VCaP (cell line): ENCODE results near the gene ITGB5.

ENCODE experiments used
- H3K27ac ChIP-seq: fragments of 450-650 bp; 2 replicates; pipeline ENCODE4 v1.5.1; 2017
- TF ChIP-seq, protein P1 (sequence below): fragments of 450-650 bp; conservative IDR thresholded peaks from 2 replicates; pipeline ENCODE4 v1.5.1; 2017; ENCODE audit warnings: mild to moderate bottlenecking, moderate library complexity

The ITGB5 gene

DNA sequence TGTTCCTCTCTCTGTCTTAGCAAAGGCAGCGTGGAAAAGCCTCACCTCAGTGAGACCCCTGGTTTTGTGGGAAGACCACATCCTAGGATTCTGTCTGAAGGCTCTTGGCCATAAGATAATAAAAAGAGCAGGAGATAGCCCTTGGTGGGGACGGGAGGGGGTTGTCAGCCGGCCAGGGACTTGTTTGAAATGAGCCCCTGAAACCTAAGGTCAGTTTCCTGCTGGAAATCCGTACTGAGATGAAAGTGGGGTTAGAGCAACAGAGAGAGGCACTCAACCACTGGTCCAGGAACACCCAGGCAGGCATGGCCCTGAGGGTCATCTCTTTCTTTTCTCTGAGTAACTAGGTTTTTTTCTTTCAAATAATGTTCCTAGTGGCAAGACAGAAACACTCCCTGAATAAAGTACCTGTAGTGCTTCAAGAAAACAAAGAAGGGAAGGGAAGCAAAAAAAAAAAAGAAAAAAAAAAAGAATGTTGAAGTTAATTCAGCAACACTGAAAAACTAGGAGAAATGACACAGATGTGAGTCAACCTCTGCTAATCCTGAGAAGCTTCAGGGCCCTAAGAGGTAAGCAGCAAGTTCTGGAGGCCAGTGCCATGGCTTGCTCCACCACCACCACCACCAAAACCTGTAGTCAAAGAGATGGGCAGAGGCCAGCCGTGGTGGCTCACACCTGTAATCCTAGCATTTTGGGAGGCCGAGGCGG, 3.2 kb downstream of the ITGB5 start:
- TF ChIP-seq, protein P1, sequence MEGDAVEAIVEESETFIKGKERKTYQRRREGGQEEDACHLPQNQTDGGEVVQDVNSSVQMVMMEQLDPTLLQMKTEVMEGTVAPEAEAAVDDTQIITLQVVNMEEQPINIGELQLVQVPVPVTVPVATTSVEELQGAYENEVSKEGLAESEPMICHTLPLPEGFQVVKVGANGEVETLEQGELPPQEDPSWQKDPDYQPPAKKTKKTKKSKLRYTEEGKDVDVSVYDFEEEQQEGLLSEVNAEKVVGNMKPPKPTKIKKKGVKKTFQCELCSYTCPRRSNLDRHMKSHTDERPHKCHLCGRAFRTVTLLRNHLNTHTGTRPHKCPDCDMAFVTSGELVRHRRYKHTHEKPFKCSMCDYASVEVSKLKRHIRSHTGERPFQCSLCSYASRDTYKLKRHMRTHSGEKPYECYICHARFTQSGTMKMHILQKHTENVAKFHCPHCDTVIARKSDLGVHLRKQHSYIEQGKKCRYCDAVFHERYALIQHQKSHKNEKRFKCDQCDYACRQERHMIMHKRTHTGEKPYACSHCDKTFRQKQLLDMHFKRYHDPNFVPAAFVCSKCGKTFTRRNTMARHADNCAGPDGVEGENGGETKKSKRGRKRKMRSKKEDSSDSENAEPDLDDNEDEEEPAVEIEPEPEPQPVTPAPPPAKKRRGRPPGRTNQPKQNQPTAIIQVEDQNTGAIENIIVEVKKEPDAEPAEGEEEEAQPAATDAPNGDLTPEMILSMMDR: no peak
- no peak overlapping the region for H3K27ac ChIP-seq

DNA sequence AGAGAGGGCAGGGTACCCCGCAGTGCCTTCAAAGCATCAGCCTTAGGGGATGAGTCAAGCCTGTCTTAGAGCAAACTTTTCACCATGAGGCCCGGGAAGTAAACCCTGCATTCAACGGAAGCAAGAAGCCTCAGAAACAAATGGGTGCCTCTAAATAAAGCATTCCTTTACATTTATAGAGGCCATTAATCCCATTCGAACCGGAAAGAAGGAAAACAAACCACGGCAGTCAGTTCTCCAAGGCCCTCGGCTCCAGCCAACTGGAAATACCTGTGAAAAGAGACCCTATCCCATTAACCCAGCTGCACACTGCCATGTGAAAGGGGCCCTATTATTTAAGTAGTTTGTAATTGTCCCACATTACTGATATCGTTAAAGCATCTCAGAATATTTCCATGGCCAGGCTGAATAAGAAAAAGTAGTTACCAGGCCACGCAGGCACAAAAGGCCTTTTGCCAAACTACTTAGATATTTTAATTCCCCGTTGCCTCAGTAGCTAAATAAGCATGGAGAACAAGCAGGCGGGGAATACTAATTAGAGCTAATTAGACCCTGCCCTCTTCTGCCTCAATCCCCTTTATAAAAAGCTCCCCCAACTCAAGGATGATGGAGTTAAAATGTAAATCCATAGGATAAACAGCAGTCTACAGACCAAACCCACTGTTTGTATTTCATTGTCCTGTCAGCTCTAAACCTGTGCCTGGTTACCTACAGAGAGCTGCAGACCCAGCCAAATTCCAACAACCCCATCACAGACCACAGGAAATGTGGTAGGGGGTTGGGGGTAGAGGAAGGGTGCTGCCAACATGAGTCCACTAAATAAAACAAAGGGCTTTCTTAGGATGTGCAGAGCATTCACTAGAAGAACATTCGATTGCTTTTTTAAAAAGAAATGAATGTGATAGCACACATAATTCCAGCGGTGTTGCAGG, 4.1 kb downstream of the ITGB5 start:
- TF ChIP-seq, protein P1: no peak
- no peak overlapping the region for H3K27ac ChIP-seq

DNA sequence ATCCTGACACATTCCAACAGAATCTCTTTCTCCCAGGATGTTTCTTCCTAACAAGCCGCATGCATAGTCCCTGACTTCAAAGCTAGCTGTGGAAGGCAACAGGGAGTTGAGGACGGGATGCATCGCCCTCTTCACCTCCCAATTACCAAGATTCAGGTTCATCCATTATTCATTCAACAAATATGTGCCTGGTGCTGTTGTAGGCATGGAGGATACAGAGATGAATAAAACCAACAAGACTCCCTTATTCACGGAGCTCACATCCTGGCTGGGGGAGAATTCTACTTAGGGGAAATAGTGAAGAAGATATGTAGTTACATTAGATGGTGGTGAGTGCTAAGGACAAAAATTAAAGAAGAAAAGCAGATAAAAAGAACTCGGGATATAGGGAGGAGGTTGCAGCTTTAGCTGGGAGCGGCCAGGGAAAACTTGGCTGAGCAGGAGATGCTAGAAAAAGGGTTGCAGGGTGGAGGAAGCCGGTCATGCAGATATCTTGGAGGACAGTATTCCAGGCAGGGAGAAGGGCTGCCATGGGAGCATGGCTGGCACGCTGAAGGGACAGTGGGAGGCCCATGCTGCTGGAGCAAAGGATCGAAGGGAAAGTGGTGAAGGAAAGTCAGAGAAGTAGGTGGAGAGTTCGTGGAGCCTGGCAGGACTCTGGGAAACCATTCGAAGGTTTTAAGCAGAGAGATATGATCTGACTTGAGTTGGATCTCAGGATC, 5.0 kb downstream of the ITGB5 start:
- TF ChIP-seq, protein P1: no peak
- no peak overlapping the region for H3K27ac ChIP-seq

DNA sequence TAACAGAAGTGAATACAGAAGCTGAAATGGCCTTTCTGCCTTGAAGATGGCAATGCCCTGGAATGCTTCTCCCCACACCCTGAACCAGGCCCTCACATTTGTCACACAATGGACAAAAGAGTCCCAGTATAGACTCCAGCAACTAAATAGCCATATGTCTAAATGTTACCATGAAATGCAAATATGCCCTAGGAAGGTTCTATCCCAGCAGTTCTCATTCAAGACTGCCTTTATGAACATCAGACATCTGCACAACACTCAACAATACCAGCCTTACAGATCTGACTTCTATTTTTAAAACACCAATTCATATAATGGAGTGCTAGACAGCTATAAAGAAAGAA, 7.9 kb downstream of the ITGB5 start:
- peak overlapping the region; percentile 85 for H3K27ac ChIP-seq
- TF ChIP-seq, protein P1: no peak

DNA sequence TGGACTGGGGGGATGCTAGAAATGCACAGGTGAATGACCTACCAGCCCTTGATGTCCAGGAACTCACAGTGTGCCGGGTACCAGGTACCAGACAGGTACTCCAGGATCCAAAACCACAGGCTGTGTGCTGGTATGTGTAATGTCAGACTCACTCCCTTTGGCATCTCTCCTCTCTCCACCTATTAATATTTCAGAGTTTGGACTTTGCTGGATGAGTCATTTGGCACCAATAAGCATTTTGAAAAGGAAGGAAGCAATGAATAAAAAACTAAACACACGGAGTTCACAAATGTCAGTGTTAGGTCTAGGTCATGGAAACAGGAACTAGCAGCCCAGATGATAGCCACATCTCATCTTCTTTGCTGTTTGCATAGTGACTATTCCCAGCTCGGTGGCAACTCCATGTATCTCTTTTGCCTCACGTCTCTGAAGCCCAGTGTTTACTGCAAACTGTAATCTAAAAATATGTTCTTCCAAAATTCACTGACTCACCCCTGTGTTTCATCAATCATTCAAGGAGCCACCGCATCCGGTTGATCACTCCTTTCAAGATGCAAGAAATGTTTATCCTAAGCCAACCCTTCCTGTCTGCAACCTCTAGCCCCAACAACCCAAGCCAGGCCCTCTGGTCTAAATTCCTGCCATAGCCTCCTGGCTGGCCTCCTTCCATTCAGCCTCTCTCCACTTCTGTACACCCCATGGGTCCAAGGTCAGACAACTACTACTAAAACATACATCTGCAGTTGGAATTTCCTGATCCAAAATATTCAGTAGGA, 8.4 kb downstream of the ITGB5 start:
- H3K27ac ChIP-seq: peak overlapping the region; percentile 85
- TF ChIP-seq, protein P1: no peak

DNA sequence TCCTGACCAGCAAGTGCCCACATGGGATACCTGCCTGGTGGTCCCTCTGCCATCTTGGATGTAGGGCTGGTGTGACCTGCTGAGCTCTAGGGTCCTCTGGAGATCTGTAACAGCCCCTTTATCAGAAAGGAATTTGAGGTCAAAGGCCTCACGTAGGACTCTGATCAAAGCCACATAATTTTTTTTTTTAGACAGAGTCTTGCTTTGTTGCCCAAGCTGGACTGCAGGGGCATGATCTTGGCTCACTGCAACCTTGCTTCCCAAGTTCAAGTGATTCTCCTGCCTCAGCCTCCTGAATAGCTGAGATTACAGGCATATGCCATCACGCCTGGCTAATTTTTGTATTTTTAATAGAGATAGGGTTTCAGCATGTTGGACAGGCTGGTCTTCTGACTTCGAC, 9.5 kb downstream of the ITGB5 start:
- TF ChIP-seq, protein P1: no peak
- peak overlapping the region; percentile 85 for H3K27ac ChIP-seq
